Mesothelial cell of epicardium (in vitro differentiated cells): ENCODE data around the gene SYNGR1. TPM values are rescaled to one million over a fixed set of nuclear protein-coding genes. Genes with fewer than 3 reads are reported as not detected.

ENCODE experiments used
- DNase-seq, 2 experiments: peaks; one replicate each; pipeline ENCODE4 v3.0.0; 2021; ENCODE audit warnings: low spot score in 2 of 2; ENCODE audit not compliant: unreplicated experiment in 2 of 2
- H3K27ac Mint-ChIP-seq: 2 replicates; pipeline ENCODE4 v1.8.0; 2021; ENCODE audit warnings: mixed read lengths
- H3K27me3 Mint-ChIP-seq: 2 replicates; pipeline ENCODE4 v1.8.0; 2021; ENCODE audit warnings: low read depth, mixed read lengths
- H3K36me3 Mint-ChIP-seq: 2 replicates; pipeline ENCODE4 v1.8.0; 2021; ENCODE audit warnings: mixed read lengths
- H3K4me1 Mint-ChIP-seq: 2 replicates; pipeline ENCODE4 v1.8.0; 2021; ENCODE audit warnings: mixed read lengths
- H3K4me3 Mint-ChIP-seq: 2 replicates; pipeline ENCODE4 v1.8.0; 2021; ENCODE audit warnings: mild to moderate bottlenecking, moderate library complexity, mixed read lengths
- H3K9me3 Mint-ChIP-seq: 2 replicates; pipeline ENCODE4 v1.8.0; 2021; ENCODE audit warnings: mixed read lengths
- CTCF ChIP-seq: fragments of 200-600 bp; sonication (generic); IDR thresholded peaks from one replicate; pipeline ENCODE4 v1.5.0; 2021; ENCODE audit warnings: antibody characterized with exemption; ENCODE audit not compliant: unreplicated experiment
- total RNA-seq: library from RNA; stranded (reverse); gene quantifications from 3 replicates; pipeline ENCODE4 v1.2.1, GENCODE V29; 2021

The SYNGR1 gene
- total RNA-seq, 1 donor from 2014 or later = 38.9 TPM

- Mint-ChIP-seq H3K27ac (no peak overlapping the region), H3K36me3 (no peaks in the 10 kb centered on the region), H3K27me3 (no peaks in the 10 kb centered on the region), H3K9me3 (no peaks in the 10 kb centered on the region), H3K4me3 (no peak overlapping the region), H3K4me1 (peaks cover 7% of the 10 kb centered on the region)
- DNase-seq = no peak
- no peak for TF ChIP-seq CTCF
These were observed 47.0 kb downstream of the SYNGR1 start for GRCh38 chr22:39396797-39397195.

GRCh38 chr22:39401301-39401631, 51.5 kb downstream of the SYNGR1 start:
- no peak overlapping the region for H3K27ac Mint-ChIP-seq
- H3K36me3 Mint-ChIP-seq = peaks cover 13% of the 10 kb centered on the region
- H3K4me3 Mint-ChIP-seq = peak overlapping the region; percentile 62
- TF ChIP-seq CTCF = no peak
- H3K9me3 Mint-ChIP-seq = no peaks in the 10 kb centered on the region
- H3K4me1 Mint-ChIP-seq = peaks cover 14% of the 10 kb centered on the region
- no peak for DNase-seq
- no peaks in the 10 kb centered on the region for H3K27me3 Mint-ChIP-seq

GRCh38 chr22:39405346-39406085, 55.7 kb downstream of the SYNGR1 start:
- Mint-ChIP-seq H3K4me1 (peaks cover 11% of the 10 kb centered on the region), H3K36me3 (peaks cover 13% of the 10 kb centered on the region), H3K27ac (peak overlapping the region; percentile 87), H3K27me3 (no peaks in the 10 kb centered on the region), H3K4me3 (peak overlapping the region; percentile 7), H3K9me3 (no peaks in the 10 kb centered on the region)
- no peak for TF ChIP-seq CTCF
- no peak for DNase-seq

GRCh38 chr22:39408173-39408572, 58.4 kb downstream of the SYNGR1 start:
- Mint-ChIP-seq H3K9me3 (no peaks in the 10 kb centered on the region), H3K27me3 (no peaks in the 10 kb centered on the region), H3K4me3 (no peak overlapping the region), H3K36me3 (peaks cover 8% of the 10 kb centered on the region), H3K27ac (no peak overlapping the region), H3K4me1 (peaks cover 8% of the 10 kb centered on the region)
- no peak for TF ChIP-seq CTCF
- no peak for DNase-seq

- H3K27me3 Mint-ChIP-seq = no peaks in the 10 kb centered on the region
- no peaks in the 10 kb centered on the region for H3K9me3 Mint-ChIP-seq
- no peak overlapping the region for H3K4me3 Mint-ChIP-seq
- no peak overlapping the region for H3K27ac Mint-ChIP-seq
- DNase-seq = no peak
- no peak for TF ChIP-seq CTCF
- peaks cover 6% of the 10 kb centered on the region for H3K36me3 Mint-ChIP-seq
- peaks cover 8% of the 10 kb centered on the region for H3K4me1 Mint-ChIP-seq
These were observed 59.0 kb downstream of the SYNGR1 start for GRCh38 chr22:39408807-39409206.

GRCh38 chr22:39409516-39410029, 59.8 kb downstream of the SYNGR1 start:
- no peak for DNase-seq
- no peak overlapping the region for H3K27ac Mint-ChIP-seq
- no peak overlapping the region for H3K4me3 Mint-ChIP-seq
- H3K4me1 Mint-ChIP-seq = peaks cover 8% of the 10 kb centered on the region
- no peaks in the 10 kb centered on the region for H3K27me3 Mint-ChIP-seq
- TF ChIP-seq CTCF = no peak
- peaks cover 3% of the 10 kb centered on the region for H3K36me3 Mint-ChIP-seq
- H3K9me3 Mint-ChIP-seq = no peaks in the 10 kb centered on the region
